IMR-90 (cell line): ENCODE measurements around the gene SLC17A5.

ENCODE experiments used
- CEBPB ChIP-seq: IDR thresholded peaks from 2 replicates; pipeline ENCODE4 v1.6.1; 2012; ENCODE audit warnings: low read depth, low read length, improper control_type of control experiment
- FOS ChIP-seq: fragments of 150-350 bp; IDR thresholded peaks from 2 replicates; pipeline ENCODE4 v1.6.1; 2016; ENCODE audit warnings: low read depth, low read length
- POLR2A ChIP-seq: IDR thresholded peaks from 2 replicates; pipeline ENCODE4 v1.6.1; 2012; ENCODE audit warnings: mild to moderate bottlenecking, low read depth, low read length
- RFX5 ChIP-seq: IDR thresholded peaks from 2 replicates; pipeline ENCODE4 v1.8.0; 2012; ENCODE audit warnings: low read depth, mild to moderate bottlenecking, low read length, moderate library complexity
- SMC3 ChIP-seq: fragments of 150-350 bp; IDR thresholded peaks from 2 replicates; pipeline ENCODE4 v1.6.1; 2016; ENCODE audit warnings: low read depth, mild to moderate bottlenecking, antibody characterized with exemption, low read length, moderate library complexity
- TF ChIP-seq, protein P1 (sequence below): conservative IDR thresholded peaks from 2 replicates; pipeline ENCODE4 v1.5.1; 2012; ENCODE audit warnings: mild to moderate bottlenecking, low read depth, low read length, improper control_type of control experiment

DNA sequence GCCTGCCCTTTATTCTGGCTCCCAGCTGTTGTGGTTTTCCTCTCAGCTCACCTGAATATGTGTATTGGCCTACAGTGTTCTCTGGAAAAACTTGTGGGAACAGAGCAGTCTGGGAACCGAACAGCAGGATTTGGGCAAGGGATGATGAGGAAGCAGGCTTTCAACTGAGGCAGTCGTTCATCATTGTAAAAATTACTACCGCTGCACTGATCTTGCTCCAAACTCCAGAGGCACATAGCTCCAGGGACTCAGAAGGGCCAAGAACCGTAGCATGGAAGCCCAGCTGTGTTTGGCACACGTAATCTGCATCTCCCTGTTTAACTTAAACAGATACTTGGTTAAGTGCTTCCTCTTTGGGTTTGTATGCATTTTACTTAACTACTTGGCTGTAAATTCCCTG lies 84.7 kb downstream of the SLC17A5 start:
- TF ChIP-seq, protein P1, sequence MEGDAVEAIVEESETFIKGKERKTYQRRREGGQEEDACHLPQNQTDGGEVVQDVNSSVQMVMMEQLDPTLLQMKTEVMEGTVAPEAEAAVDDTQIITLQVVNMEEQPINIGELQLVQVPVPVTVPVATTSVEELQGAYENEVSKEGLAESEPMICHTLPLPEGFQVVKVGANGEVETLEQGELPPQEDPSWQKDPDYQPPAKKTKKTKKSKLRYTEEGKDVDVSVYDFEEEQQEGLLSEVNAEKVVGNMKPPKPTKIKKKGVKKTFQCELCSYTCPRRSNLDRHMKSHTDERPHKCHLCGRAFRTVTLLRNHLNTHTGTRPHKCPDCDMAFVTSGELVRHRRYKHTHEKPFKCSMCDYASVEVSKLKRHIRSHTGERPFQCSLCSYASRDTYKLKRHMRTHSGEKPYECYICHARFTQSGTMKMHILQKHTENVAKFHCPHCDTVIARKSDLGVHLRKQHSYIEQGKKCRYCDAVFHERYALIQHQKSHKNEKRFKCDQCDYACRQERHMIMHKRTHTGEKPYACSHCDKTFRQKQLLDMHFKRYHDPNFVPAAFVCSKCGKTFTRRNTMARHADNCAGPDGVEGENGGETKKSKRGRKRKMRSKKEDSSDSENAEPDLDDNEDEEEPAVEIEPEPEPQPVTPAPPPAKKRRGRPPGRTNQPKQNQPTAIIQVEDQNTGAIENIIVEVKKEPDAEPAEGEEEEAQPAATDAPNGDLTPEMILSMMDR = no peak
- TF ChIP-seq POLR2A (no peak), RFX5 (no peak), SMC3 (no peak), FOS (no peak), CEBPB (no peak)
